ENCODE measurements around the gene CYP26C1. TPM values are rescaled to one million over a fixed set of nuclear protein-coding genes. Genes with fewer than 3 reads are reported as not detected.

The CYP26C1 gene
- total and polyA plus RNA-seq, 2 of the 13 experiments (the other 11 are each of a cell fraction or from before 2014, with no cell fraction given): 0.02 TPM; not detected in 1

- no peak for TF ChIP-seq HMGXB3 (CRISPR knock-in tag; IDR thresholded peaks at IDR 0.05; ENCODE audit: borderline replicate concordance)
- TF ChIP-seq YEATS2 (CRISPR knock-in tag; IDR thresholded peaks at IDR 0.05; ENCODE audit: borderline replicate concordance): no peak
- TF ChIP-seq ZNF232 (CRISPR knock-in tag; IDR thresholded peaks at IDR 0.05; ENCODE audit: borderline replicate concordance): no peak
- TF ChIP-seq NR2F2 (IDR thresholded peaks at IDR 0.05; ENCODE audit: borderline replicate concordance, low read depth): no peak
- TF ChIP-seq SATB2 (CRISPR knock-in tag; IDR thresholded peaks at IDR 0.05): no peak
- TF ChIP-seq RXRB (CRISPR knock-in tag; IDR thresholded peaks at IDR 0.05; ENCODE audit: borderline replicate concordance): no peak
- no peak for TF ChIP-seq NFIC (IDR thresholded peaks at IDR 0.05; ENCODE audit: low read length)
These were observed 20.9 kb upstream of the CYP26C1 start (continued) for GRCh38 chr10:93039721-93040120.

GRCh38 chr10:93054486-93054885, 6.1 kb upstream of the CYP26C1 start:
- Histone ChIP-seq H3K4me2 (ENCODE audit: low read depth, low read length) (no peak overlapping the region), H3K27ac (ENCODE audit: extremely low read length, insufficient read depth, low read length) (no peak overlapping the region), H3K4me1 (ENCODE audit: insufficient read depth, low read length) (peaks cover 10% of the 10 kb centered on the region), H3K9me3 (ENCODE audit: low read length) (no peaks in the 10 kb centered on the region), H3K79me2 (ENCODE audit: insufficient read depth, low read length) (no peaks in the 10 kb centered on the region), H4K20me1 (ENCODE audit: insufficient read depth, low read length) (no peaks in the 10 kb centered on the region), H2AFZ (ENCODE audit: low read length) (no peak overlapping the region), H3K27me3 (ENCODE audit: control insufficient read depth in 1 of 2, insufficient read depth in 2 of 2, low read length in 2 of 2) (no peaks in the 10 kb centered on the region), H3K9ac (ENCODE audit: insufficient read depth, low read depth, low read length) (no peak overlapping the region), H3K4me3 (replicated peaks in 1 of 3; ENCODE audit: insufficient read depth in 1 of 3, low read depth in 2 of 3, low read length in 3 of 3) (no peak overlapping the region), H3K36me3 (replicated peaks in 1 of 2; ENCODE audit: control insufficient read depth in 1 of 2, insufficient read depth in 2 of 2, low read length in 2 of 2) (peaks cover 0 to 10% of the 10 kb centered on the region in 2 experiments; a peak in 2 of 5 replicates)
- POLR2A ChIA-PET: no interaction called here
- in situ Hi-C loops (cut with HindIII; ENCODE audit: extremely low pct_ligation_motif_present, low pct_unique_long_range_greater_than_20kb): no loop called here
- DNase-seq (ENCODE audit: low spot score) (no peak), FAIRE-seq (no peak), ATAC-seq (no peak)
- CTCF ChIA-PET (ENCODE audit: low intra/inter-chr PET ratio, low total read pairs): no interaction called here
- WGBS (ENCODE audit: low lambda C conversion rate): 98% methylated on average over 3 of the region's 3 CpGs
- intact Hi-C loops (cut with micrococcal nuclease; ENCODE audit: unreplicated experiment): no loop called here
- no TSS peak for BruUV-seq (replicated peaks)
- no peak for TF ChIP-seq ZHX2 (IDR thresholded peaks at IDR 0.05; ENCODE audit: low read depth)
- TF ChIP-seq ZHX2 (CRISPR knock-in tag; IDR thresholded peaks at IDR 0.05; ENCODE audit: borderline replicate concordance): no peak
- TF ChIP-seq ATF4 (CRISPR knock-in tag; IDR thresholded peaks at IDR 0.05): no peak
